Neuronal stem cell (in vitro differentiated cells): ENCODE data around the gene FOS.

Experiments used
- DNase-seq: peaks from one replicate; pipeline ENCODE4 v3.0.0-alpha.2; 2013; ENCODE audit warnings: low spot score
- H2AFZ ChIP-seq: one replicate; pipeline ENCODE4 v1.6.1; 2013; ENCODE audit warnings: mild to moderate bottlenecking, low read length, inconsistent platforms
- H2AK5ac ChIP-seq: 2 replicates; pipeline ENCODE4 v1.6.1; 2013; ENCODE audit warnings: low read depth, mild to moderate bottlenecking, inconsistent platforms, low read length, moderate library complexity, mixed read lengths
- H2BK120ac ChIP-seq: 2 replicates; pipeline ENCODE4 v1.6.1; 2013; ENCODE audit warnings: low read depth, mild to moderate bottlenecking, inconsistent platforms, low read length, moderate library complexity, mixed read lengths
- H2BK12ac ChIP-seq: one replicate; pipeline ENCODE4 v1.6.1; 2013; ENCODE audit warnings: low read length, inconsistent platforms
- H2BK15ac ChIP-seq: 2 replicates; pipeline ENCODE4 v1.6.1; 2013; ENCODE audit warnings: mild to moderate bottlenecking, low read length, inconsistent platforms, mixed read lengths
- H2BK5ac ChIP-seq: one replicate; pipeline ENCODE4 v1.6.1; 2013; ENCODE audit warnings: inconsistent platforms, mild to moderate bottlenecking, low read length, moderate library complexity
- H3K14ac ChIP-seq: one replicate; pipeline ENCODE4 v1.6.1; 2013; ENCODE audit warnings: low read length, inconsistent platforms
- H3K18ac ChIP-seq: 2 replicates; pipeline ENCODE4 v1.6.1; 2013; ENCODE audit warnings: low read length, inconsistent platforms
- H3K23ac ChIP-seq: 2 replicates; pipeline ENCODE4 v1.6.1; 2013; ENCODE audit warnings: low read depth, mild to moderate bottlenecking, mixed read lengths, low read length, inconsistent platforms; ENCODE audit not compliant: poor library complexity
- H3K27ac ChIP-seq: replicated peaks from 3 replicates; pipeline ENCODE4 v1.5.1; 2013; ENCODE audit warnings: low read length, inconsistent platforms
- H3K27me3 ChIP-seq, 3 experiments: 2 replicates each; pipeline ENCODE4 v1.6.1; 2013; ENCODE audit warnings: low read length in 3 of 3, mild to moderate bottlenecking in 2 of 3, inconsistent platforms in 1 of 3, low read depth in 1 of 3, mixed read lengths in 1 of 3, moderate library complexity in 1 of 3; ENCODE audit not compliant: control insufficient read depth in 3 of 3, insufficient read depth in 3 of 3
- H3K36me3 ChIP-seq, 2 donors: replicated peaks in 1 of 2; 2 replicates each; pipeline ENCODE4 v1.6.1; 2013; ENCODE audit warnings: low read length in 2 of 2; ENCODE audit not compliant: control insufficient read depth in 2 of 2, insufficient read depth in 2 of 2
- H3K4ac ChIP-seq: 2 replicates; pipeline ENCODE4 v1.6.1; 2013; ENCODE audit warnings: inconsistent platforms, mild to moderate bottlenecking, low read length, moderate library complexity
- H3K4me1 ChIP-seq, 2 donors: 1 replicate in 1 of 2; 2 replicates in 1 of 2; pipeline ENCODE4 v1.6.1; 2013; ENCODE audit warnings: low read length in 2 of 2, low read depth in 1 of 2; ENCODE audit not compliant: control insufficient read depth in 2 of 2, insufficient read depth in 1 of 2
- H3K4me2 ChIP-seq: one replicate; pipeline ENCODE4 v1.6.1; 2013; ENCODE audit warnings: mild to moderate bottlenecking, low read length, inconsistent platforms; ENCODE audit not compliant: insufficient read depth, poor library complexity, severe bottlenecking
- H3K4me3 ChIP-seq, 2 donors: 2 replicates each; pipeline ENCODE4 v1.5.1; 2013; ENCODE audit warnings: low read length in 2 of 2, mild to moderate bottlenecking in 2 of 2, inconsistent platforms in 1 of 2, moderate library complexity in 1 of 2
- H3K79me1 ChIP-seq: one replicate; pipeline ENCODE4 v1.6.1; 2013; ENCODE audit warnings: low read depth, mild to moderate bottlenecking, inconsistent platforms, low read length, moderate library complexity
- H3K9ac ChIP-seq: one replicate; pipeline ENCODE4 v1.6.1; 2013; ENCODE audit warnings: mild to moderate bottlenecking, low read depth, low read length, inconsistent platforms; ENCODE audit not compliant: poor library complexity
- H3K9me3 ChIP-seq, 2 donors: replicated peaks in 1 of 2; 2 replicates each; pipeline versions ENCODE3 to v1.6.1; 2013; ENCODE audit warnings: low read length in 2 of 2, mild to moderate bottlenecking in 2 of 2, inconsistent platforms in 1 of 2, low read depth in 1 of 2, mixed read lengths in 1 of 2, moderate library complexity in 1 of 2; ENCODE audit not compliant: control insufficient read depth in 2 of 2, insufficient read depth in 1 of 2
- H4K8ac ChIP-seq: one replicate; pipeline ENCODE4 v1.6.1; 2013; ENCODE audit warnings: low read depth, mild to moderate bottlenecking, inconsistent platforms, low read length, moderate library complexity
- H4K91ac ChIP-seq: one replicate; pipeline ENCODE4 v1.6.1; 2013; ENCODE audit warnings: low read length, low read depth, mild to moderate bottlenecking, inconsistent platforms; ENCODE audit not compliant: poor library complexity
- WGBS, 2 donors: extraction: QIAGEN DNeasy Blood & Tissue Kit; methylation state at CpG; one replicate each; pipeline ENCODE4 v1.1.7; 2013; ENCODE audit warnings: missing lambda C conversion rate in 2 of 2, mixed read lengths in 1 of 2; ENCODE audit not compliant: insufficient read length in 2 of 2, insufficient replicate concordance in 1 of 2; ENCODE audit errors: extremely low coverage in 2 of 2; 5-methylcytosine and 5-hydroxymethylcytosine counted together

Gene FOS

DNA sequence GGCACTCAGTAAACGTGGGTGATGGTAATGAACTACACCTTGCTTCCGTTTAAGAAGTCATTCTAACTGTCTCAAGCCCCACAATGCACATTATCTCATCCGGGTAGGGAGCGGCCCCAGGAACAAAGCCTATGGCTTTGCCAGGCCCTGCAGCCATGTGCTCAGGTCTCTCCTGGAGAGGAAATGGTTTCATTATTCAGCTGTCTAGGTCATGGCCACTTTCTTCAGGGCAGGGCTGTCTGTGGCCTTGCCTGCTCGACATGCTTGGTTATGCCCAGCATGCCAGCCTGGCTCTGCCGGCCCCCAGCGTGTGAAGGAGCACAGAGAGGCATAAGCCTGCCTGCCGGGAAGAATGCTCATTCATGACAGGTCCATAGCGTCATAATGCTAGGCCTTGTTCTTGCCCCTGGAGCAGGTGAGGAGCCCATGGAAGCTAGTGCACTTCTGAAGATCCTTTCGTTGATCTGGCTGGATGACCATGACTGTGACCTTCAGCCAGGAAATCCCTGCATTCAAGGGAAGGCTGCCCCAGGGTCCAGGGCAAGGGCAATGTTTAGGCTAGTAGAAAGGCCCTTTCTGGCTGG, 26.3 kb upstream of the FOS start:
- no peaks in the 10 kb centered on the region for H3K4me1 ChIP-seq

DNA sequence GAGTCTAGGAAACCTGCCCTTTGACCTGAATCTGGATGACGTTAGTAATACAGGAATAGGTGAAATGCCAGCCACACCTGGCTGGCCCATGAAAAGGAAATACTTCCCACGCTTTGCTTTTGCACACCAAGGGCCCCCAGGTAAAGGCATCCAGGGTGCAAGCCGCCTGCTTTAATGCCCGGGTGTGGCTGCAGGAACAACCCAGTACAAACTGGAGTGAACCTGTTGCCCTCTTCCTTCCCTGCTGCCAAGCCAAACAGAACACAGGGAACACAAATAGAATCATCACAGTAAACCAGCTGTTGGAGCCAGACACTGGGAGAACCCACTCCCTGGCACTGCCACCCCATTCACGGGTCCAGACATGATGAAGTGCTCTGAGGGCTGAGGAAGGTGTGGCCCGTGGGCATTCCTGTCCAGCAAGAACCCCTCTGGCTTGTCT, 24.2 kb upstream of the FOS start:
- no peak overlapping the region for H3K27ac ChIP-seq
- WGBS, 2 donors: no CpG with 5 or more reads among the region's 6 CpGs
- H2AFZ ChIP-seq: no peak overlapping the region
- no peak overlapping the region for H2AK5ac ChIP-seq
- H2BK120ac ChIP-seq: no peak overlapping the region
- H3K9ac ChIP-seq: no peak overlapping the region
- H4K8ac ChIP-seq: no peak overlapping the region
- no peak overlapping the region for H3K4me3 ChIP-seq
- no peak overlapping the region for H2BK15ac ChIP-seq
- no peak overlapping the region for H3K4ac ChIP-seq
- H3K79me1 ChIP-seq: no peaks in the 10 kb centered on the region
- no peak overlapping the region for H3K4me2 ChIP-seq
- H3K23ac ChIP-seq: no peak overlapping the region
- peaks cover 0 to 2% of the 10 kb centered on the region in 2 donors for H3K9me3 ChIP-seq
- peak overlapping the region; percentile 56 for H3K14ac ChIP-seq
- DNase-seq: no peak
- H3K18ac ChIP-seq: no peak overlapping the region
- no peak overlapping the region for H2BK12ac ChIP-seq
- H4K91ac ChIP-seq: no peak overlapping the region
- no peak overlapping the region for H2BK5ac ChIP-seq
- H3K4me1 ChIP-seq: peaks cover 6 to 7% of the 10 kb centered on the region in 2 donors
- H3K27me3 ChIP-seq: peaks cover 0 to 11% (median 0%) of the 10 kb centered on the region in 3 experiments
- H3K36me3 ChIP-seq: no peaks in the 10 kb centered on the region

More for the DNA sequence above, 26.3 kb upstream of the FOS start:
- Histone ChIP-seq H3K4ac (peak overlapping the region; percentile 19), H2BK5ac (no peak overlapping the region), H3K27ac (no peak overlapping the region), H4K8ac (peak overlapping the region; percentile 66), H2BK120ac (no peak overlapping the region), H2AFZ (no peak overlapping the region), H2BK15ac (no peak overlapping the region), H3K23ac (no peak overlapping the region), H3K79me1 (no peaks in the 10 kb centered on the region), H3K18ac (peak overlapping the region; percentile 40), H3K4me3 (no peak overlapping the region), H2AK5ac (peak overlapping the region; percentile 16), H3K14ac (no peak overlapping the region), H3K36me3 (no peaks in the 10 kb centered on the region), H3K27me3 (peaks cover 0 to 11% (median 0%) of the 10 kb centered on the region in 3 experiments), H3K4me2 (no peak overlapping the region), H3K9ac (peak overlapping the region; percentile 17), H2BK12ac (no peak overlapping the region), H3K9me3 (no peaks in the 10 kb centered on the region), H4K91ac (no peak overlapping the region)
- DNase-seq: no peak
- no CpG with 5 or more reads among the region's 10 CpGs for WGBS, 2 donors

DNA sequence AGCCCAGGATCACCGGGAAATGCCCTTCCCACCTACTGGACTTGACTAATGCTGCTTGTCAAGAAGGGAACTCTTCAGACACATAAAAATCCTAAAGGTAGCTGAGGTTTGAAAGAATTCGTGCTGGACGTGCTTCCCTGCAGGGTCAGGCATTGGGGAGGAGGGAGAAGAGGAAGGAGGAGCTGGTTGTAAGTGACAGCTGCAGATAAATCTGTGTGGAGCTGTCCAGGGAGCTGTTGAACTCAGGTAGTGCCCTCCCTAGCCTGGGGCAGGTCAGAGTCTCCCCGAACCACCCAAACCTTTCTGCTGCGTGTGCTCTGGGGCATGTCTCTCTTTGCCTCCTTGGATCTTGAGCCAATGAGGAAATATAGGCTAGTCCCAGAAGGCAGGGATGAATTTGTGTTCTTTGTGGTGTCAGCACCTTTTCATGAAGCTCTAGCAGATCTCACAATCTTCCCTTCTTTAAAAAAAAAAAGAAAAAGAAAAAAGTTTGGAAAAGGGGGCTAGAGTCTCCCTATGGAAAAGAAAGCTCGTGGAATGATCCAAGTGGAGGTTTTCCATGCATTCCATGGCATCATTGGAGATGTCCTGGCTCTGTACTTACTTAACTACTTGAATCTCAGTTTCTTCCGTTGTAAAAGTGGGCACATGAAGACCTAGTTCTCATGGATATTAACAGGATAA, 23.6 kb upstream of the FOS start:
- Histone ChIP-seq H2BK5ac (no peak overlapping the region), H3K18ac (no peak overlapping the region), H4K91ac (no peak overlapping the region), H3K9ac (no peak overlapping the region), H4K8ac (no peak overlapping the region), H3K9me3 (peaks cover 0 to 4% of the 10 kb centered on the region in 2 donors), H2AK5ac (no peak overlapping the region), H3K14ac (no peak overlapping the region), H3K79me1 (no peaks in the 10 kb centered on the region), H3K4me3 (no peak overlapping the region), H3K23ac (no peak overlapping the region), H3K36me3 (no peaks in the 10 kb centered on the region), H2AFZ (no peak overlapping the region), H3K4me2 (no peak overlapping the region), H2BK12ac (no peak overlapping the region), H3K27me3 (peaks cover 0 to 11% (median 0%) of the 10 kb centered on the region in 3 experiments), H3K27ac (no peak overlapping the region), H3K4ac (no peak overlapping the region), H2BK15ac (no peak overlapping the region), H2BK120ac (no peak overlapping the region), H3K4me1 (peaks cover 8 to 10% of the 10 kb centered on the region in 2 donors)
- WGBS, 2 donors: no CpG with 5 or more reads among the region's 7 CpGs
- DNase-seq: no peak

DNA sequence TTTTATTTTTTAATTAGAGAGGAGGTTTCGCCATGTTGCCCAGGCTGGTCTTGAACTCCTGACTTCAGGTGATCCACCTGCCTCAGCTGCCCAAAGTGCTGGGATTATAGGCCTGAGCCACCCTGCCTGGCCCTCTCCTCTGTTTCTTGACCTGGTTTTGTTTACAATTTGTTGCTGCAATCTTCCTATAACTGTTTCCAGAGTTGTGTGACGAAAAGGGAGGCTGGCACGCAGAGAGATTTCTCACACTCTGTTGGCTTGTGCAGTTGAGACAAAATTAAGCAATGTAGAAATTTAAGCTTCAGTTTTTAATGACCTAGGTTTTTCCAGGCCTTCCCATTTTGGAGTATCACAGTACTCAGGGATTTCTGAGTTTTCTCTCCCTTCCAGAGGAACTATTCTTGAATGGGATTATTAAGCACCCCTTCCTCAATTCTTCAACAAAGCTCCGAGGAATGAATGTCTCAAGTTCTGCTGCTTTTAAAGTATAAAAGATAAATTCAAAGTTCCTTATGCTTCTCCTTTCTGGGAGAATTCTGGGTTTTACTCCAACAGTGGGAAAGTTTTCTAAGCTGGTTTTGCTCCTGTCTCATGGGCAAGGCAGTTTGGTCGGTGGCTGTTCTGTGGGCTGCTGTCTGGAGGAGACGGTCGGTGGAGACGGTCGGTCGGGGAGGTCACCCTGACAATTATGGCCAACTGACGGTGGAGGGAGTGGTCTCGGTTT, 20.4 kb upstream of the FOS start:
- Histone ChIP-seq H3K18ac (peak overlapping the region; percentile 98), H3K4ac (no peak overlapping the region), H2BK12ac (peak overlapping the region; percentile 30), H4K8ac (no peak overlapping the region), H3K27me3 (peaks cover 0 to 6% (median 0%) of the 10 kb centered on the region in 3 experiments), H3K4me3 (peak overlapping the region; percentile 48 to 68), H3K36me3 (no peaks in the 10 kb centered on the region), H2BK120ac (no peak overlapping the region), H2AFZ (peak overlapping the region; percentile 93), H4K91ac (no peak overlapping the region), H3K9ac (no peak overlapping the region), H2BK15ac (no peak overlapping the region), H3K4me1 (peaks cover 8 to 10% of the 10 kb centered on the region in 2 donors), H3K27ac (peak overlapping the region; percentile 88), H3K9me3 (peaks cover 0 to 4% of the 10 kb centered on the region in 2 donors), H3K4me2 (peak overlapping the region; percentile 55), H3K79me1 (no peaks in the 10 kb centered on the region), H2BK5ac (no peak overlapping the region), H3K23ac (peak overlapping the region; percentile 8), H3K14ac (no peak overlapping the region), H2AK5ac (no peak overlapping the region)
- DNase-seq: no peak
- no CpG with 5 or more reads among the region's 12 CpGs for WGBS, 2 donors
